ENCODE measurements around the gene IL17C. TPM values are rescaled to one million over a fixed set of nuclear protein-coding genes. Genes with fewer than 3 reads are reported as not detected.

Gene IL17C
- total RNA-seq, 4 donors from 2014 or later = not detected

- no peak for TF ChIP-seq CTCF (IDR thresholded peaks at IDR 0.05)
- ATAC-seq (ENCODE audit: low FRiP score) = no peak
- no peak for DNase-seq (ENCODE audit: low spot score)
Measured at GRCh38 chr16:88593910-88594309, 44.5 kb upstream of the IL17C start.

- no peak for ATAC-seq (ENCODE audit: low FRiP score)
- no peak for DNase-seq (ENCODE audit: low spot score)
- TF ChIP-seq CTCF (IDR thresholded peaks at IDR 0.05) = no peak
Measured at GRCh38 chr16:88595101-88595500, 43.3 kb upstream of the IL17C start.

- DNase-seq (ENCODE audit: low spot score) (no peak), ATAC-seq (ENCODE audit: low FRiP score) (no peak)
- no peak for TF ChIP-seq CTCF (IDR thresholded peaks at IDR 0.05)
Measured at GRCh38 chr16:88595921-88596320, 42.5 kb upstream of the IL17C start.

- ATAC-seq (ENCODE audit: low FRiP score) (no peak), DNase-seq (ENCODE audit: low spot score) (no peak)
- no peak for TF ChIP-seq CTCF (IDR thresholded peaks at IDR 0.05)
Measured at GRCh38 chr16:88596483-88596882, 41.9 kb upstream of the IL17C start.

- no peak for TF ChIP-seq CTCF (IDR thresholded peaks at IDR 0.05)
- DNase-seq (ENCODE audit: low spot score) (no peak), ATAC-seq (ENCODE audit: low FRiP score) (no peak)
Measured at GRCh38 chr16:88597856-88598491, 40.4 kb upstream of the IL17C start.

GRCh38 chr16:88599092-88599733 lies 39.2 kb upstream of the IL17C start:
- no peak for DNase-seq (ENCODE audit: low spot score)
- TF ChIP-seq CTCF (IDR thresholded peaks at IDR 0.05) = no peak
- ATAC-seq (ENCODE audit: low FRiP score) = peak; percentile 44

Measured in omental fat pad (tissue), 4 donors.